SJCRH30 (cell line): ENCODE results near the gene ANKRD12. TPM values are rescaled to one million over a fixed set of nuclear protein-coding genes. Genes with fewer than 3 reads are reported as not detected.

Experiments used
- DNase-seq, 2 experiments: peaks; one replicate each; pipeline ENCODE4 v3.0.0-alpha.2; 2015 to 2020
- H3K27ac ChIP-seq: fragments of 250-450 bp; sonication (Bioruptor Pico); 2 replicates; pipeline ENCODE4 v1.5.1; 2020; ENCODE audit warnings: mild to moderate bottlenecking, moderate library complexity
- H3K27me3 ChIP-seq: fragments of 250-450 bp; sonication (Bioruptor Pico); 2 replicates; pipeline ENCODE4 v1.5.1; 2020; ENCODE audit warnings: mild to moderate bottlenecking, moderate library complexity
- H3K36me3 ChIP-seq: fragments of 250-450 bp; sonication (Bioruptor Pico); 2 replicates; pipeline ENCODE4 v1.5.1; 2020; ENCODE audit warnings: mild to moderate bottlenecking, moderate library complexity
- H3K4me1 ChIP-seq: fragments of 250-450 bp; sonication (Bioruptor Pico); 2 replicates; pipeline ENCODE4 v1.5.1; 2020; ENCODE audit warnings: mild to moderate bottlenecking, moderate library complexity
- H3K4me3 ChIP-seq: fragments of 250-450 bp; sonication (Bioruptor Pico); 2 replicates; pipeline ENCODE4 v1.5.1; 2020; ENCODE audit warnings: mild to moderate bottlenecking, moderate library complexity
- H3K9me3 ChIP-seq: fragments of 250-450 bp; sonication (Bioruptor Pico); replicated peaks from 2 replicates; pipeline ENCODE4 v1.5.1; 2020; ENCODE audit warnings: mild to moderate bottlenecking, moderate library complexity
- total RNA-seq: library from RNA; depleted of rRNA; stranded (reverse); fragments of >200 nt; shearing (Covaris generic); gene quantifications from 2 replicates; pipeline ENCODE4 v1.2.3, GENCODE V29; 2014

Gene ANKRD12
- total RNA-seq, 1 experiment from 2014 or later: 19.5 TPM

DNA sequence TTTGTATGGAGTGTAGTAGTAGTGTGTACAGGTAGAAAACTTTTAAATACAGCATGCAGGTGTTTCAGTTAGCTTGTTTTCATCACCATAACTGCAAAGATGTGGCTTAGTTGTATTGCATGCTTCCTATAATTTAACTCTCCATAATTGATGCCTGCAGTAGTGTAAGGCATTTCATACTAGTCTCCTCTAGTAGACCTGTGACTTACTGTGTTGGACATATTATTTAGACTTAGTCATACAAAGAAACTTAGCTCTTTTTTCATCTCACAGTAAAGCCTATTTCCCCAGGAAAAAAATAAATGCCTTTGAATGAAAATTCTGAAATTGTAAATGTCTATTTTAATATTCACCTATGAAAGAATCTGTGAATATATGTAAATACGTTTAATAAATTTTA, 145.2 kb downstream of the ANKRD12 start:
- H3K27ac ChIP-seq: no peak overlapping the region
- H3K27me3 ChIP-seq: no peaks in the 10 kb centered on the region
- no peaks in the 10 kb centered on the region for H3K9me3 ChIP-seq
- no peak for DNase-seq
- H3K36me3 ChIP-seq: no peaks in the 10 kb centered on the region
- no peak overlapping the region for H3K4me3 ChIP-seq
- H3K4me1 ChIP-seq: no peaks in the 10 kb centered on the region

DNA sequence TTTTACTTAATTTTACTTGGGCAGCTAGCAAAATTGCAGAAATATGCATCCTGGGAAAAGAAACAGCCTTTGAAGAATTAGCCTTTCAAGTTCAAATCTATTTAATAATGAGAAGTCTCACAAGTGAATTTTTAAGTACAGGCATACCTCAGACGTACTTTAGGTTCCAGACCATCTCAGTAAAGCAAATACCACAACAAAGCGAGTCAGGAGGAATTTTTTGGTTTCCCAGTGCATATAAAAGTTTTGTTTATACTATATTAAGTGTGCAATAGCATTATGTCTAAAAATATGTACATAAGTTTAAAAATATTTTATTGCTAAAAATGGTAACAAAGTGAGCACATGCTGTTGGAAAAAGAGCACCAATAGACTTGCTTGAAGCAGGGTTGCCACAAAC, 147.2 kb downstream of the ANKRD12 start:
- no peak overlapping the region for H3K27ac ChIP-seq
- no peaks in the 10 kb centered on the region for H3K36me3 ChIP-seq
- H3K9me3 ChIP-seq: no peaks in the 10 kb centered on the region
- H3K27me3 ChIP-seq: no peaks in the 10 kb centered on the region
- H3K4me1 ChIP-seq: no peaks in the 10 kb centered on the region
- no peak for DNase-seq
- no peak overlapping the region for H3K4me3 ChIP-seq

DNA sequence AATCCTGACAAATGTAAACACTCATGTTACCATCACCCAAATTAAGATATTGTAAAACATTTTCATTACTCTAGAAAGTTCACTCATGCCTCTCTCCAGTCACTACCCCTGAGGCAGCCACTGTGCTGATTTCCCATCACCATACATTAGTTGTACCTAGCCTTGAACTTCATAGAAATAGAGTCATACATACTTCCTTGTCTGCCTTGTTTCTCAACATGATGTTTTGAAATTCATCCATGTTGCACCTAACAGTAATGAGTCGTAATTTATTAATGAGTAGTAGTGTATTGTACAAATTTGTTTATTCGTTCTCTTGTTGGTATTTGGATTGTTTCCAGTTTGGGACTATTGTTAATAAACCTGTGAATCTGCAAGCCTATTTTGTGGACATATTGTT, 149.0 kb downstream of the ANKRD12 start:
- Histone ChIP-seq H3K4me3 (no peak overlapping the region), H3K36me3 (no peaks in the 10 kb centered on the region), H3K27me3 (no peaks in the 10 kb centered on the region), H3K4me1 (no peaks in the 10 kb centered on the region), H3K27ac (no peak overlapping the region), H3K9me3 (no peaks in the 10 kb centered on the region)
- no peak for DNase-seq

DNA sequence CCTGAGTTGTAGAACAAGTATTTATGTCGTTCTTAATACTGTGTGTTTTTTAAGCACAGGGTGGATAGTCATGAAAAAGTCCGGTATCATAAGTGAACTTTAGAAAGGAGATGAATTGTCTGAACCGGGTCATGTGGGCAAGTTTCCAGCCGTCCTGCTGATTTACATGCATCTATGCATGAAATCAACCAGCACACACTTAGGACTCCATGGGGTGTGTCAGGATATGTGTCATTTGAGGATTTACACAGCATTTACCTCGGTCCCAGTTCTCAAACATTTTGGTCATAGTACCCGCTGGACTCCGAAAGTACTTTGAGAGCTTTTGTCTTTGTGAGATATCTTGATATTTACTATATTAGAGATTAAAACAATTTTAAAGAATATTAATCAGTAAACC, 150.5 kb downstream of the ANKRD12 start:
- no peaks in the 10 kb centered on the region for H3K36me3 ChIP-seq
- H3K27ac ChIP-seq: no peak overlapping the region
- H3K4me3 ChIP-seq: no peak overlapping the region
- no peaks in the 10 kb centered on the region for H3K4me1 ChIP-seq
- DNase-seq: no peak
- no peaks in the 10 kb centered on the region for H3K9me3 ChIP-seq
- no peaks in the 10 kb centered on the region for H3K27me3 ChIP-seq

DNA sequence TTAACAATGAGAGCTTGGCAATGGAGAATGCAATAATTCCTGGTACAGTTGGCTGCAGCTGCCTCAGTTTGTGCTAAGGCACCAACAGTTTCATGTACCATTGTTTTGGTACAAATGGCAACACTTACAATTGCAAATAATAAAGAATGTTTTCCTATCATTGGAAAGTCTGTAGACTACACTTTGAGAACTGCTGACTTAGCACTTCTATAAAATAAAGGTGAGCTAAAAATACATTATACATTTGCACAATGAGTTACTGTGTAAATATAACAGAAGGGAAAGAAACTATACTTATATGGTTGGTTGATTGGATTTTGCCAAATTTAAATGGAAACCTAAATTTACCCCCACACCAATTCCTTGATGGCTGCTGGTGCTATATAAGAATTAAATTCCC, 153.1 kb downstream of the ANKRD12 start:
- Histone ChIP-seq H3K27me3 (no peaks in the 10 kb centered on the region), H3K9me3 (no peaks in the 10 kb centered on the region), H3K4me1 (no peaks in the 10 kb centered on the region), H3K4me3 (no peak overlapping the region), H3K36me3 (no peaks in the 10 kb centered on the region), H3K27ac (no peak overlapping the region)
- DNase-seq: no peak

DNA sequence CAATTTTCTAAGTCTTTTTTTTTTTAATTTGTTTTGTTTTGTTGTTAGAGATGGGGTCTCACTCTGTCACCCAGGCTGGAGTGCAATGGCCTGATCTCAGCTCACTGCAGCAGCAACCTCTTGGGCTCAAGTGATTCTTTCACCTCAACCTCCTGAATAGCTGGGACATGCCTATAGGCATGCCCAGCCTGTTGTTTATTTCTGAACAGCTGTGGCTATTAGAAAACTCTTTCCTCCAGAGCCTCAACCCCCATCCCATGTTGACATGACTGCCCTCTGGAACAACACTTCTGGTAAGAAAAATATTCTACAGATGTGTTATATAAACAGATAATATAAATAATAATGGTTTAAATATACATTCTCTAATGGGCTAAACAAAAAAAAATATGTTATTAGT, 153.6 kb downstream of the ANKRD12 start:
- H3K27ac ChIP-seq: no peak overlapping the region

DNA sequence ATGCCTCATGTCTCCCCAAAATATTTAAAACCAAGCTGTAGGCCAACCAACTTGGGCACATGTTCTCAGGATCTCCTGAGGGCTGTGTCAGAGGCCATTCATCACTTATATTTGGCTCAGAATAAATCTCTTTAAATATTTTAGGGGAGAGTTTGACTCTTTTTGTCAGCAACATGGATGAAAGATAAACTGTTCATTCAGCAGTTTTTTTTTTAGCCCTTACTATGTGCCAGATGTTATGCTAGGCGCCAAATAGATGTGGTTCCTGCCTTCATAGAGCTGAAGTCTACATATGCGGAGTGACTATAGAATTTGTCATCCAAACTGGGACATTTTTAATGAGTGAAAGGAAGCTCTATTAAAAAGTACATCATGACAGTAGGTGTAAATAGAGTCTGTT, 155.5 kb downstream of the ANKRD12 start:
- no peaks in the 10 kb centered on the region for H3K27me3 ChIP-seq
- H3K9me3 ChIP-seq: no peaks in the 10 kb centered on the region
- DNase-seq: no peak
- no peak overlapping the region for H3K4me3 ChIP-seq
- H3K27ac ChIP-seq: no peak overlapping the region
- H3K36me3 ChIP-seq: no peaks in the 10 kb centered on the region
- no peaks in the 10 kb centered on the region for H3K4me1 ChIP-seq

More for the DNA sequence above, 153.6 kb downstream of the ANKRD12 start:
- Histone ChIP-seq H3K4me3 (no peak overlapping the region), H3K4me1 (no peaks in the 10 kb centered on the region), H3K9me3 (no peaks in the 10 kb centered on the region), H3K27me3 (no peaks in the 10 kb centered on the region), H3K36me3 (no peaks in the 10 kb centered on the region)
- peak in 1 of 2 experiments; percentile 1 for DNase-seq

DNA sequence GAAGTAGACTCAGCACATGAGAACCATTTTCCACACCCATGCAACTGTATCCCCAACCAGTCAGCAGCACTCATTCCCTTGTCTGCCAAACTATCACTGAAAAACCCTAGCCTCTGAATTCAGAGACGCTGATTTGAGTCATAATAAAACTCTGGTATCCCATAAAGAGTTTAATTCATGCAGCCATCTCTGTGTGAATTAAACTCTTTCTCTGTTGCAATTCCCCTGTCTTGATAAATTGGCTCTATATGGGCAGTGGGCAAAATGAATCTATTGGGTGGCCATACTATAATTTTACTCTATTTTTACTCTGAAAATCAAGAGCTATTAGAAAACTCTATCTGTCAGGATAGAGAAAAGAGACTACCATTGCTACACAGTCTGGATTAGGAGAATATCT, 157.4 kb downstream of the ANKRD12 start:
- Histone ChIP-seq H3K9me3 (no peaks in the 10 kb centered on the region), H3K4me3 (no peak overlapping the region), H3K27me3 (no peaks in the 10 kb centered on the region), H3K27ac (no peak overlapping the region), H3K4me1 (no peaks in the 10 kb centered on the region), H3K36me3 (no peaks in the 10 kb centered on the region)
- no peak for DNase-seq

DNA sequence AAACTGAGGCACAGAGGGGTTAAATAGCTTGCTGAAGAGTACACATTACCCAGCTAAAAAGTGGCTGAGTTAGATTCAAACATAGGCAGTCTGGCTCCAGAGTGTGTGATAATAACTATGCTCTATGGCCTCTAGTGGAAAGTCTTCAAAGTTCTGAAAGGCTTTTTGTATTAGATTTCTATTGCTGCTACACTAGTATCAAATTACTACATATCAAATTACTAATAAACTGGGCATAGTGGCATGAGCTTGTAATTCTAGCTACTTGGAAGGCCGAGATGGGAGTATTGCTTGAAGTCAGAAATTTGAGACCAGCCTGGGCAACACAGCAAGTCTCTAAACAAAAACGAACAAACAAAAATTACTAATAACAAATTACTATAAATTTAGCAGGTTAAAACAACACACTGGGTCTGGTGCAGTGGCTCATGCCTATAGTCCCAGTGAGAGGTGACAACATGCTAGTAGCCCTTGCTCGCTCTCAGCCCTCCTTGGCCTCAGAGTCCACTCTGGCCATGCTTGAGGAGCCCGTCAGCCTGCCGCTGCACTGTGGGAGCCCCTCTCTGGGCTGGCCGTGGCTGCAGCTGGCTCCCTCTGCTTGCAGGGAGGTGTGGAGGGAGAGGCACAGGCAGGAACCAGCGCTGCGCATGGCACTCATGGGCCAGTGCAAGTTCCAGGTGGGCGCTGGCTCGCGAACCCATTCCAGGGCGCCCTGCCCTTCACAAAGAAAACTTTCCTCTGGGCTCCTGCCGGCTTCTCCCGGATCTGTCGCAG, 159.8 kb downstream of the ANKRD12 start:
- DNase-seq: no peak
- Histone ChIP-seq H3K27me3 (no peaks in the 10 kb centered on the region), H3K27ac (no peak overlapping the region), H3K36me3 (no peaks in the 10 kb centered on the region), H3K4me3 (no peak overlapping the region), H3K4me1 (no peaks in the 10 kb centered on the region), H3K9me3 (no peaks in the 10 kb centered on the region)

DNA sequence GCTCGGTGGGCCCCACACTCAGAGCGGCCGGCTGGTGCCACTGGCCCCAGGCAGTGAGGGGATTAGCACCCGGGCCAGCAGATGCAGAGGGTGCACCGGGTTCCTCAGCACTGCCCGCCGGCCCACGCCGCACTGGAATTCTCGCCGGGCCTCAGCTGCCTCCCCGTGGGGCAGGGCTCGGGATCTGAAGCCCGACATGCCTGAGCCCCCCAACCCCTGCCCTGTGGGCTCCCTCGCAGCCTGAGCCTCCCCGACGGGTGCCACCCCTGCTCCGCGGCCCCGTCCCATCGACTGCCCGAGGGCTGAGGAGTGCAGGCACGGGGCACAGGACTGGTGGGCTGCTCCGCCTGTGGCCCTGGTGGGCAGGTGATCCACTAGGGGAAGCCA, 160.4 kb downstream of the ANKRD12 start:
- no peak overlapping the region for H3K27ac ChIP-seq
- H3K27me3 ChIP-seq: no peaks in the 10 kb centered on the region
- no peaks in the 10 kb centered on the region for H3K36me3 ChIP-seq
- no peak overlapping the region for H3K4me3 ChIP-seq
- H3K4me1 ChIP-seq: no peaks in the 10 kb centered on the region
- no peaks in the 10 kb centered on the region for H3K9me3 ChIP-seq
- DNase-seq: no peak

DNA sequence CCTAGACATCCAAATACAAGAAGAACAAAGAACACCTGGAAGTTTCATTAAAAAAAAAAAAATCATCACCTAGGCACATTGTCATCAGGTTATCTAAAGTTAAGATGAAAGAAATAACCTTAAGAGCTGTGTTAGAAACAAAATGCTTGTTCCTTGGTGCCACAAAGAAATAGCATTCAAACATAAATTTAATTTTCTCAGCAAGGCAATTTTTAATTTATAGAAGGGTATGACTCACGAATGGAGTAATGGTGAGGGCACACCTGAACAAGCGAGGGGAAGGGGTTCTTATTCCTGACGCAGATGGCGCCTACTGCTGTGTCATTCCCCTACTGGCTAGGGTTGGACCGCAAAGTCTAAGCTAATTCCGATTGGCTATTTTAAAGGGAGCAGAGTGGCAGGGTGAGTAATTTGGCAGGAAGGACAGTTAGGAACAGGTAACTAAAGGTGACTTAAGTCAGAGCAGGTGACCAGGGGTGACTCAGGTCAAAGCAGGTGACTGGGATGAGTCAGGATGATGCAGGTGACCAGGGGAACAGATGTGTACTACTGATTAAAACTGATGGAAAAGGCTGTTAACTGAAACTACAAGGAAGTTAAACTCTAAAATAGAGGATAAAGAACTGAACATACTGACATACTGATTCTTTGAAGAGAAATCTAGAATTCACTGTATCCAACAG, 167.9 kb downstream of the ANKRD12 start:
- Histone ChIP-seq H3K4me3 (no peak overlapping the region), H3K9me3 (no peaks in the 10 kb centered on the region), H3K4me1 (no peaks in the 10 kb centered on the region), H3K27me3 (no peaks in the 10 kb centered on the region), H3K36me3 (no peaks in the 10 kb centered on the region), H3K27ac (no peak overlapping the region)
- no peak for DNase-seq

DNA sequence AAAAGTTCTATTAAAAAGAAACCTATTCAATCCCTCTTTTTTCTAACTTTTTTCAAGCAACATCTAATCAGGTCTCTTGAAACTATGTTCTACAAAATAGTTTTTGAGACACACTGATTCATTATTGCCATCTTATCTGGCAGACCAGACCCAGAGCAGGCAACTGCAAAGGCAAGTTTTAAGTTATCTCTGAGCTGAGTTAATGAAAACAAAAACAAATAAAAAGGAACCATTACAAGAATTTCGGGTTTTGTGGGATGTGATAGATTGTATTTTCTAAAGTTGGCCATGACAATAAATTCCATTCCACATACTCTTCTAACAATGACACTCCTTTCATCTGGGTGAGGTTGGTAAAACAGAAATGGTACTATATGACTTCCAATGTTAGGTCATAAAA, 182.8 kb downstream of the ANKRD12 start:
- no peaks in the 10 kb centered on the region for H3K36me3 ChIP-seq
- H3K27ac ChIP-seq: no peak overlapping the region
- H3K4me1 ChIP-seq: no peaks in the 10 kb centered on the region
- no peak for DNase-seq
- H3K27me3 ChIP-seq: no peaks in the 10 kb centered on the region
- no peak overlapping the region for H3K4me3 ChIP-seq
- no peaks in the 10 kb centered on the region for H3K9me3 ChIP-seq

DNA sequence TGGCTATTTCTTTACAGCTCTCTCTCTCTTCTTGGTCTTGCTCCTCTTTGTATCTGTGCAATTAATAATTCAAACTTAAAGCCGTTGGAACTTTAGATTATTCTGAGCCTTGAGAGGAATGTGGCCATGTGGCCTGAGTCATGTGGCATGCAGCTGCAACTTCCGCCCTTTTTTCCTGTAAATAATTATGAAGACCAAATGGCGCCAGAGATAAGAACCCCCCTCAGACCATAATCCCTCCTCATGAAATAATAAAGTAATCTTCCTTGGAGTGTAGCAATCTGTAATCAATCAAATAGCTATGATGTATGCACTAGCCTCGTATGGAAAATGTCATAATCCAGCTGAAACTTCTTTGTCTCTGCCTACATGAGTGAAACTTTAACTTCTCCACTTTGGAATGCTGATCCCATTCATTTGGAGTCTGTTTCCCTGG, 184.5 kb downstream of the ANKRD12 start:
- H3K36me3 ChIP-seq: no peaks in the 10 kb centered on the region
- no peak overlapping the region for H3K4me3 ChIP-seq
- H3K27me3 ChIP-seq: no peaks in the 10 kb centered on the region
- no peak overlapping the region for H3K27ac ChIP-seq
- no peaks in the 10 kb centered on the region for H3K9me3 ChIP-seq
- no peak for DNase-seq
- H3K4me1 ChIP-seq: no peaks in the 10 kb centered on the region

DNA sequence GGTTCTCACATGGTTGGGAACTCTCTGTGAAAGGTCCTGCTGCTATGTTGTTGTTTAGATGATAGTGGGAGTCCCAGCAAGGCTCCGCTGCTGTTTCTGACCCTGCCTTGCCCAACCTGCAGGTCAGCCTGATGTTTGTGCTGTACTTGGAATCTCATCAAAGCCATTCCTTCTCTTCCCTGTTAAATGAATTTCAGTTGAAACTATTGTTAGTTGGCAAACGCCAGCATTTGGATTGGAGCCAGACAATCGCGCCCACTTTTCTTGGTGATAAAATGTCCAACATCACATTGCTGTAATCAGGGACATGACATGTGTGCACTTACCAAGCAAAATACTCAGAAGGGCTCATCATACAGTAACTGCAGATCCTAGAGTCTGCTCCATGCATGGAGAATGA, 185.2 kb downstream of the ANKRD12 start:
- H3K27ac ChIP-seq: no peak overlapping the region

DNA sequence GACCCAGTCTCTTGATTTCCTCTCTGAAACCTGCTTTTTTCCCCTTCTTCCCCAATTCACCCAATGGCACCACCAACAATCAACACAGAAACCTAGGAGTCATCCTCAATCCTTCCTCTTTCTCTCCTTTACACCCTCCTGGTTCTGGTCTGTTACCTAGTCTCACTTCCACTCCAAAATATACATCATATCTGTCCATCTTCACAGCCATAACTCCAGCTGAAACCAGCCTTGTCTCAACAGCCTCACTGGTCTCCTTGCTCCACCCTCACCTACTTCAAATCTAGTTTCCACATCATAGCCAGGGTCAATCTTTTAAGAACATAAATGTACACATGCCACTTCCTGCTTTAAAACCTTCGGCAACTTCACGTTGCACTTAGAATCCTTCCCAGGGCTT, 186.2 kb downstream of the ANKRD12 start:
- Histone ChIP-seq H3K4me3 (no peak overlapping the region), H3K9me3 (no peaks in the 10 kb centered on the region), H3K4me1 (no peaks in the 10 kb centered on the region), H3K27ac (no peak overlapping the region), H3K36me3 (no peaks in the 10 kb centered on the region), H3K27me3 (no peaks in the 10 kb centered on the region)
- DNase-seq: no peak

More for the DNA sequence above, 185.2 kb downstream of the ANKRD12 start:
- no peaks in the 10 kb centered on the region for H3K36me3 ChIP-seq
- no peaks in the 10 kb centered on the region for H3K9me3 ChIP-seq
- no peak for DNase-seq
- H3K27me3 ChIP-seq: no peaks in the 10 kb centered on the region
- no peaks in the 10 kb centered on the region for H3K4me1 ChIP-seq
- H3K4me3 ChIP-seq: no peak overlapping the region
